ENCODE results near the gene VPS11. TPM values are rescaled to one million over a fixed set of nuclear protein-coding genes. Genes with fewer than 3 reads are reported as not detected.

The VPS11 gene
- polyA plus RNA-seq, 3 donors, result 28.6 to 56.6 (median 43.3) TPM

GRCh38 chr11:119041821-119042514, 25.6 kb upstream of the VPS11 start:
- Histone ChIP-seq H4K20me1 (ENCODE audit: insufficient read depth, low read length) (no peaks in the 10 kb centered on the region), H3K27ac (ENCODE audit: low read depth in 1 of 2, low read length in 2 of 2) (no peak overlapping the region), H3K4me1 (ENCODE audit: control insufficient read depth in 1 of 2, insufficient read depth in 2 of 2, low read length in 2 of 2) (no peaks in the 10 kb centered on the region), H3K4me2 (replicated peaks; ENCODE audit: extremely low read depth, low read length, poor library complexity, severe bottlenecking) (no peak overlapping the region), H3K79me2 (ENCODE audit: insufficient read depth, low read length) (no peaks in the 10 kb centered on the region), H3K9me3 (replicated peaks in 1 of 2; ENCODE audit: control insufficient read depth in 1 of 2, insufficient read depth in 1 of 2, low read length in 2 of 2) (no peaks in the 10 kb centered on the region), H3K4me3 (replicated peaks in 1 of 3; ENCODE audit: low read depth in 2 of 3, low read length in 3 of 3) (no peak overlapping the region), H3K36me3 (replicated peaks in 1 of 2; ENCODE audit: control insufficient read depth in 1 of 2, insufficient read depth in 2 of 2, low read length in 2 of 2) (peaks cover 10 to 28% of the 10 kb centered on the region in 2 donors), H3K9ac (ENCODE audit: insufficient read depth, low read length, poor library complexity, severe bottlenecking) (no peak overlapping the region), H2AFZ (ENCODE audit: insufficient read depth, low read depth, low read length, poor library complexity, severe bottlenecking) (no peak overlapping the region), H3K27me3 (ENCODE audit: control insufficient read depth in 2 of 2, insufficient read depth in 2 of 2, low read length in 2 of 2) (no peaks in the 10 kb centered on the region)
- peaks cover 21 to 29% of the 10 kb centered on the region in 2 donors for H3K36me3 Mint-ChIP-seq
- no peak overlapping the region for H3K27ac Mint-ChIP-seq
- H3K4me3 Mint-ChIP-seq, result no peak overlapping the region
- intact Hi-C loops (cut with micrococcal nuclease), result no loop called here
- H3K4me1 Mint-ChIP-seq, result peaks cover 11% of the 10 kb centered on the region
- DNase-seq, result no peak
- H3K27me3 Mint-ChIP-seq (ENCODE audit: low read depth in 3 of 3), result peaks cover 0 to 5% (median 0%) of the 10 kb centered on the region in 3 donors
- TF ChIP-seq, protein P1, sequence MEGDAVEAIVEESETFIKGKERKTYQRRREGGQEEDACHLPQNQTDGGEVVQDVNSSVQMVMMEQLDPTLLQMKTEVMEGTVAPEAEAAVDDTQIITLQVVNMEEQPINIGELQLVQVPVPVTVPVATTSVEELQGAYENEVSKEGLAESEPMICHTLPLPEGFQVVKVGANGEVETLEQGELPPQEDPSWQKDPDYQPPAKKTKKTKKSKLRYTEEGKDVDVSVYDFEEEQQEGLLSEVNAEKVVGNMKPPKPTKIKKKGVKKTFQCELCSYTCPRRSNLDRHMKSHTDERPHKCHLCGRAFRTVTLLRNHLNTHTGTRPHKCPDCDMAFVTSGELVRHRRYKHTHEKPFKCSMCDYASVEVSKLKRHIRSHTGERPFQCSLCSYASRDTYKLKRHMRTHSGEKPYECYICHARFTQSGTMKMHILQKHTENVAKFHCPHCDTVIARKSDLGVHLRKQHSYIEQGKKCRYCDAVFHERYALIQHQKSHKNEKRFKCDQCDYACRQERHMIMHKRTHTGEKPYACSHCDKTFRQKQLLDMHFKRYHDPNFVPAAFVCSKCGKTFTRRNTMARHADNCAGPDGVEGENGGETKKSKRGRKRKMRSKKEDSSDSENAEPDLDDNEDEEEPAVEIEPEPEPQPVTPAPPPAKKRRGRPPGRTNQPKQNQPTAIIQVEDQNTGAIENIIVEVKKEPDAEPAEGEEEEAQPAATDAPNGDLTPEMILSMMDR (IDR thresholded peaks at IDR 0.05), result no peak
- no peaks in the 10 kb centered on the region for H3K9me3 Mint-ChIP-seq
- no CpG with 5 or more reads among the region's 4 CpGs for WGBS (ENCODE audit: insufficient coverage)

DNA sequence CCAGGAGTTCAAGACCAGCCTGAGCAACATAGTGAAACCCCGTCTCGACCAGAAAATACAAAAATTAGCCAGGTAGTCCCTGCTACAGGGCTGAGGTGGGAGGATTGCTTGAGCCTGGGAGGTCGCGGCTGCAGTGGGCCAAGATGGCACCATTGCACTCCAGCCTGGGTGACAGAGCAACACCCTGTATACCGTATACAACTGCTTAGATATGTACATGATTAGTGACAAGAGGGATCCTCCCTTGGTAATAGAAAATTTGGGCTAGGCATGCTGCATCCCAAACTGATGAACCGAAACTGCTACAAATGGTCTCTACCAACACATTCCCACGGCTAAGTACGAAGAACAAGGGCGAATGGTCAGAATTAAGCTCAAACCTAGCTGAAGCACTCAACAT, 24.7 kb upstream of the VPS11 start:
- no peaks in the 10 kb centered on the region for H3K79me2 ChIP-seq (ENCODE audit: insufficient read depth, low read length)

More for the DNA sequence above, 24.7 kb upstream of the VPS11 start:
- Histone ChIP-seq H3K4me3 (replicated peaks in 1 of 3; ENCODE audit: low read depth in 2 of 3, low read length in 3 of 3) (no peak overlapping the region), H3K9ac (ENCODE audit: insufficient read depth, low read length, poor library complexity, severe bottlenecking) (no peak overlapping the region), H3K36me3 (replicated peaks in 1 of 2; ENCODE audit: control insufficient read depth in 1 of 2, insufficient read depth in 2 of 2, low read length in 2 of 2) (peaks cover 19 to 38% of the 10 kb centered on the region in 2 donors), H3K4me2 (replicated peaks; ENCODE audit: extremely low read depth, low read length, poor library complexity, severe bottlenecking) (no peak overlapping the region), H3K27me3 (ENCODE audit: control insufficient read depth in 2 of 2, insufficient read depth in 2 of 2, low read length in 2 of 2) (no peaks in the 10 kb centered on the region), H2AFZ (ENCODE audit: insufficient read depth, low read depth, low read length, poor library complexity, severe bottlenecking) (no peak overlapping the region), H3K4me1 (ENCODE audit: control insufficient read depth in 1 of 2, insufficient read depth in 2 of 2, low read length in 2 of 2) (no peaks in the 10 kb centered on the region), H3K9me3 (replicated peaks in 1 of 2; ENCODE audit: control insufficient read depth in 1 of 2, insufficient read depth in 1 of 2, low read length in 2 of 2) (no peaks in the 10 kb centered on the region), H3K27ac (ENCODE audit: low read depth in 1 of 2, low read length in 2 of 2) (no peak overlapping the region), H4K20me1 (ENCODE audit: insufficient read depth, low read length) (no peaks in the 10 kb centered on the region)
- Mint-ChIP-seq H3K36me3 (peaks cover 30 to 38% of the 10 kb centered on the region in 2 donors), H3K27ac (no peak overlapping the region), H3K4me3 (no peak overlapping the region), H3K27me3 (ENCODE audit: low read depth in 3 of 3) (peaks cover 0 to 5% (median 0%) of the 10 kb centered on the region in 3 donors), H3K4me1 (peaks cover 11% of the 10 kb centered on the region), H3K9me3 (no peaks in the 10 kb centered on the region)
- 100% methylated on average over 4 of the region's 9 CpGs for WGBS (ENCODE audit: insufficient coverage)
- TF ChIP-seq, protein P1 (IDR thresholded peaks at IDR 0.05), result no peak
- intact Hi-C loops (cut with micrococcal nuclease), result no loop called here
- no peak for DNase-seq

All from CD14-positive monocyte (primary cell).